ENCODE data around the gene KCNJ11.

- TF ChIP-seq POLR2A (IDR thresholded peaks at IDR 0.05; ENCODE audit: low read depth, low read length), result no peak
- TF ChIP-seq POLR2AphosphoS5 (IDR thresholded peaks at IDR 0.05; ENCODE audit: low read depth, low read length), result no peak
- TF ChIP-seq TAF1 (IDR thresholded peaks at IDR 0.05; ENCODE audit: borderline replicate concordance, low read depth, low read length), result no peak
These were observed 25.2 kb upstream of the KCNJ11 start for GRCh38 chr11:17413414-17414316.

Measured in GM12892 (cell line).